ENCODE data around the gene HMGCS2. TPM values are rescaled to one million over a fixed set of nuclear protein-coding genes. Genes with fewer than 3 reads are reported as not detected.

Gene HMGCS2
- total RNA-seq, 1 experiment from 2014 or later = 10.2 TPM

DNA sequence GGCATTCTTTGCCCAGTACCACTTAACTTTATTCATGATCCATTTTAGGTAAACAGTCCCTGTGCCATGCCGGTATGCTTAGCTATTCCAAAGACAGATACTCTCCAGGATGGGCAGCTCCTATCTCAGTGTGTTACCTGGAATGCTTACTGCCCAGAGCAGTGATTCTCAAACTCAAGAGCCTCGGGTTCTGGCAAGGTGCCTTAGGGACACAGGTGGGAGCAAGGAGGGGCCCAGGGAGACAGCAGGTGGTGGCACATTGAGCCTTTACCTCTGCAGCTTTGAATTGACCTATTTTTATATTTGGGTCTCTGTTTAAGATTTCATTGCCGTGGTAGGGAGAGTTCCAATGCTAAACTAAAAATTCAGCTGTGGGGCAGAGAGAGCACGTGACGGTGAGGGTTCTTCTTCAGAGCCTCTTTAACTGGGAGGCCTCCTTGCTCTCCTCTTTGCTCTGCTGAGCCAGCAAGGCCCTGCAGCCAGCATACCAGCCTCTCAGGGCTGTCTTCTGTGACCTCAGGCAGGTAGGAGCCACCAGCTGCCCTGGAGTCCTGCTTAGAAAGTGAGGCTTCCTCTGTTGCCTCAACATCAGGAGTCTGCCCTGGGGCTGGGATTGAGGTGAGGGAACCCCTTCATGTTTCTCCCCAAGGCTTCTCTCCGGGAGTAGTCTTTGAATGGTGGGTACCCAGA, 36.8 kb downstream of the HMGCS2 start:
- TF ChIP-seq, protein P1, sequence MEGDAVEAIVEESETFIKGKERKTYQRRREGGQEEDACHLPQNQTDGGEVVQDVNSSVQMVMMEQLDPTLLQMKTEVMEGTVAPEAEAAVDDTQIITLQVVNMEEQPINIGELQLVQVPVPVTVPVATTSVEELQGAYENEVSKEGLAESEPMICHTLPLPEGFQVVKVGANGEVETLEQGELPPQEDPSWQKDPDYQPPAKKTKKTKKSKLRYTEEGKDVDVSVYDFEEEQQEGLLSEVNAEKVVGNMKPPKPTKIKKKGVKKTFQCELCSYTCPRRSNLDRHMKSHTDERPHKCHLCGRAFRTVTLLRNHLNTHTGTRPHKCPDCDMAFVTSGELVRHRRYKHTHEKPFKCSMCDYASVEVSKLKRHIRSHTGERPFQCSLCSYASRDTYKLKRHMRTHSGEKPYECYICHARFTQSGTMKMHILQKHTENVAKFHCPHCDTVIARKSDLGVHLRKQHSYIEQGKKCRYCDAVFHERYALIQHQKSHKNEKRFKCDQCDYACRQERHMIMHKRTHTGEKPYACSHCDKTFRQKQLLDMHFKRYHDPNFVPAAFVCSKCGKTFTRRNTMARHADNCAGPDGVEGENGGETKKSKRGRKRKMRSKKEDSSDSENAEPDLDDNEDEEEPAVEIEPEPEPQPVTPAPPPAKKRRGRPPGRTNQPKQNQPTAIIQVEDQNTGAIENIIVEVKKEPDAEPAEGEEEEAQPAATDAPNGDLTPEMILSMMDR (IDR thresholded peaks at IDR 0.05; ENCODE audit: insufficient read depth in 1 of 2, low read depth in 1 of 2, low read length in 1 of 2, severe bottlenecking in 1 of 2, unreplicated experiment in 1 of 2) = no peak
- H3K4me3 ChIP-seq (ENCODE audit: low read depth, low read length) = no peak overlapping the region
- ChIA-PET CTCF (no interaction called here), POLR2A (no interaction called here)
- H3K27me3 Mint-ChIP-seq (ENCODE audit: insufficient read depth, unreplicated experiment) = no peaks in the 10 kb centered on the region
- H3K27ac Mint-ChIP-seq (ENCODE audit: unreplicated experiment) = no peak overlapping the region
- DNase-seq = no peak
- intact Hi-C loops (cut with micrococcal nuclease; ENCODE audit: unreplicated experiment) = no loop called here
- no TSS peak for BruUV-seq (replicated peaks)
- no peak overlapping the region for H3K4me3 Mint-ChIP-seq (ENCODE audit: unreplicated experiment)
- peaks cover 93% of the 10 kb centered on the region for H3K36me3 Mint-ChIP-seq (ENCODE audit: insufficient read depth, unreplicated experiment)
- H3K36me3 ChIP-seq (ENCODE audit: control insufficient read depth, insufficient read depth, low read length) = peaks cover 8% of the 10 kb centered on the region; the same call in 1 of the 2 replicates
- peaks cover 7% of the 10 kb centered on the region for H3K4me1 Mint-ChIP-seq (ENCODE audit: low read depth, unreplicated experiment)
- no peaks in the 10 kb centered on the region for H3K9me3 Mint-ChIP-seq (ENCODE audit: unreplicated experiment)
- no peaks in the 10 kb centered on the region for H3K4me1 ChIP-seq
- no peaks in the 10 kb centered on the region for H3K9me3 ChIP-seq
- no peaks in the 10 kb centered on the region for H3K27me3 ChIP-seq (replicated peaks; ENCODE audit: control insufficient read depth, insufficient read depth, low read length)

DNA sequence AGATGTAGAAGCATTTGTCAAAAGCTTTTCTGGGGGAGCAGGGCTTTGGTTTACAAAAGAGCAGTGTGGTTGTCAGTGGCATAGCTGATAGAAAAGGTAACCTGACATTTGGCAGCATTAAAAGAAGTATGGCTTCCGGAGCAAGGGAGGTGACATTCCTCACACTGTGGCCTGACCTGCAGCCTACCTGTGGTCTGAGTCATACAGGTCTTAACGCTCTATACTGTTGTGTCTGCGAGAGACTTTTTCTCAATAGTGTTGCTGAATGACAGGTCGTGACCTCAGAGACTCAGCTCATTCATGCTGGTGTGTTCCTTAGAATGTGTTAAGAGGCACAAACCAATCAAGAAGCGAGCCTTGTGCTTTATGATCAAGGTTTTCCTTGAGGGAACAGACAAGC, 37.6 kb downstream of the HMGCS2 start:
- H3K27me3 Mint-ChIP-seq (ENCODE audit: insufficient read depth, unreplicated experiment) = no peaks in the 10 kb centered on the region
- no TSS peak for BruUV-seq (replicated peaks)
- DNase-seq = no peak
- Histone ChIP-seq H3K36me3 (ENCODE audit: control insufficient read depth, insufficient read depth, low read length) (peaks cover 8% of the 10 kb centered on the region; the same call in 1 of the 2 replicates), H3K27me3 (replicated peaks; ENCODE audit: control insufficient read depth, insufficient read depth, low read length) (no peaks in the 10 kb centered on the region), H3K4me3 (ENCODE audit: low read depth, low read length) (no peak overlapping the region), H3K9me3 (no peaks in the 10 kb centered on the region), H3K4me1 (no peaks in the 10 kb centered on the region)
- H3K27ac Mint-ChIP-seq (ENCODE audit: unreplicated experiment) = no peak overlapping the region
- peaks cover 93% of the 10 kb centered on the region for H3K36me3 Mint-ChIP-seq (ENCODE audit: insufficient read depth, unreplicated experiment)
- TF ChIP-seq, protein P1 (IDR thresholded peaks at IDR 0.05; ENCODE audit: insufficient read depth in 1 of 2, low read depth in 1 of 2, low read length in 1 of 2, severe bottlenecking in 1 of 2, unreplicated experiment in 1 of 2) = no peak
- no peak overlapping the region for H3K4me3 Mint-ChIP-seq (ENCODE audit: unreplicated experiment)
- ChIA-PET CTCF (no interaction called here), POLR2A (no interaction called here)
- intact Hi-C loops (cut with micrococcal nuclease; ENCODE audit: unreplicated experiment) = no loop called here
- H3K9me3 Mint-ChIP-seq (ENCODE audit: unreplicated experiment) = no peaks in the 10 kb centered on the region
- H3K4me1 Mint-ChIP-seq (ENCODE audit: low read depth, unreplicated experiment) = peaks cover 7% of the 10 kb centered on the region

- BruUV-seq (replicated peaks) = no TSS peak
- H3K27me3 ChIP-seq (replicated peaks; ENCODE audit: control insufficient read depth, insufficient read depth, low read length) = no peaks in the 10 kb centered on the region
- TF ChIP-seq, protein P1 (IDR thresholded peaks at IDR 0.05; ENCODE audit: insufficient read depth in 1 of 2, low read depth in 1 of 2, low read length in 1 of 2, severe bottlenecking in 1 of 2, unreplicated experiment in 1 of 2) = no peak
- H3K4me1 Mint-ChIP-seq (ENCODE audit: low read depth, unreplicated experiment) = peaks cover 7% of the 10 kb centered on the region
- H3K27ac Mint-ChIP-seq (ENCODE audit: unreplicated experiment) = no peak overlapping the region
- POLR2A ChIA-PET = no interaction called here
- peaks cover 93% of the 10 kb centered on the region for H3K36me3 Mint-ChIP-seq (ENCODE audit: insufficient read depth, unreplicated experiment)
- H3K4me1 ChIP-seq = no peaks in the 10 kb centered on the region
- no peaks in the 10 kb centered on the region for H3K9me3 ChIP-seq
- DNase-seq = no peak
- peaks cover 3% of the 10 kb centered on the region; the same call in 1 of the 2 replicates for H3K36me3 ChIP-seq (ENCODE audit: control insufficient read depth, insufficient read depth, low read length)
- intact Hi-C loops (cut with micrococcal nuclease; ENCODE audit: unreplicated experiment) = loop anchor here (5.0 kb wide), 1 partner anchor 117 kb away; no protein-coding TSS in a partner anchor
- CTCF ChIA-PET = no interaction called here
- no peaks in the 10 kb centered on the region for H3K9me3 Mint-ChIP-seq (ENCODE audit: unreplicated experiment)
- H3K4me3 ChIP-seq (ENCODE audit: low read depth, low read length) = no peak overlapping the region
- H3K4me3 Mint-ChIP-seq (ENCODE audit: unreplicated experiment) = no peak overlapping the region
- H3K27me3 Mint-ChIP-seq (ENCODE audit: insufficient read depth, unreplicated experiment) = no peaks in the 10 kb centered on the region
These were observed 39.7 kb downstream of the HMGCS2 start for GRCh38 chr1:119729044-119729443.

Measured in Caco-2 (cell line).